ENCODE results near the gene CACNB2. TPM values are rescaled to one million over a fixed set of nuclear protein-coding genes. Genes with fewer than 3 reads are reported as not detected.

CACNB2 gene
- total RNA-seq, 1 donor from 2014 or later = 3.5 TPM

GRCh38 chr10:18229826-18230225 is 89.6 kb downstream of the CACNB2 start:
- Mint-ChIP-seq H3K9me3 (peaks cover 2% of the 10 kb centered on the region), H3K27me3 (ENCODE audit: insufficient read depth, low read depth) (peaks cover 7% of the 10 kb centered on the region), H3K27ac (no peak overlapping the region), H3K36me3 (no peaks in the 10 kb centered on the region), H3K4me1 (peaks cover 25% of the 10 kb centered on the region), H3K4me3 (no peak overlapping the region)
- H3K36me3 ChIP-seq = no peaks in the 10 kb centered on the region
- no peaks in the 10 kb centered on the region for H3K79me2 ChIP-seq (ENCODE audit: low read depth)
- no peak overlapping the region for H3K4me2 ChIP-seq
- no peak overlapping the region for H3K4me3 ChIP-seq
- no peak overlapping the region for H3K27ac ChIP-seq
- H3K9me3 ChIP-seq (ENCODE audit: low read depth) = no peaks in the 10 kb centered on the region
- DNase-seq (ENCODE audit: low spot score) = no peak
- TF ChIP-seq EZH2 (IDR thresholded peaks at IDR 0.05) (no peak), CTCF (IDR thresholded peaks at IDR 0.05) (no peak), EZH2phosphoT487 (IDR thresholded peaks at IDR 0.05) (no peak)
- H2AFZ ChIP-seq (replicated peaks) = no peak overlapping the region
- peaks cover 33% of the 10 kb centered on the region for H3F3A ChIP-seq (ENCODE audit: low read depth)
- H3K27me3 ChIP-seq = no peaks in the 10 kb centered on the region
- peaks cover 18% of the 10 kb centered on the region for H3K4me1 ChIP-seq
- H3K9ac ChIP-seq = no peak overlapping the region
- no peaks in the 10 kb centered on the region for H4K20me1 ChIP-seq (ENCODE audit: low read depth)

GRCh38 chr10:18230794-18231193 is 90.6 kb downstream of the CACNB2 start:
- Mint-ChIP-seq H3K27ac (no peak overlapping the region), H3K4me3 (no peak overlapping the region)

GRCh38 chr10:18231480-18231879 is 91.3 kb downstream of the CACNB2 start:
- Mint-ChIP-seq H3K27ac (no peak overlapping the region), H3K4me3 (no peak overlapping the region), H3K4me1 (peaks cover 23% of the 10 kb centered on the region), H3K36me3 (no peaks in the 10 kb centered on the region), H3K27me3 (ENCODE audit: insufficient read depth, low read depth) (peaks cover 9% of the 10 kb centered on the region), H3K9me3 (peaks cover 2% of the 10 kb centered on the region)
- Histone ChIP-seq H3F3A (ENCODE audit: low read depth) (peaks cover 33% of the 10 kb centered on the region), H3K9me3 (ENCODE audit: low read depth) (no peaks in the 10 kb centered on the region), H3K27me3 (no peaks in the 10 kb centered on the region), H2AFZ (replicated peaks) (no peak overlapping the region), H3K4me2 (peak overlapping the region; percentile 28), H3K79me2 (ENCODE audit: low read depth) (no peaks in the 10 kb centered on the region), H3K9ac (no peak overlapping the region), H3K27ac (no peak overlapping the region), H3K4me1 (peaks cover 15% of the 10 kb centered on the region), H3K4me3 (no peak overlapping the region), H3K36me3 (no peaks in the 10 kb centered on the region), H4K20me1 (ENCODE audit: low read depth) (no peaks in the 10 kb centered on the region)
- DNase-seq (ENCODE audit: low spot score) = peak; percentile 47
- no peak for TF ChIP-seq EZH2 (IDR thresholded peaks at IDR 0.05)
- TF ChIP-seq CTCF (IDR thresholded peaks at IDR 0.05) = no peak
- TF ChIP-seq EZH2phosphoT487 (IDR thresholded peaks at IDR 0.05) = no peak

More at GRCh38 chr10:18230794-18231193, 90.6 kb downstream of the CACNB2 start:
- no peak overlapping the region for H3K4me3 ChIP-seq
- H3K9ac ChIP-seq = no peak overlapping the region
- H3K27me3 ChIP-seq = no peaks in the 10 kb centered on the region
- peaks cover 23% of the 10 kb centered on the region for H3K4me1 Mint-ChIP-seq
- no peaks in the 10 kb centered on the region for H3K9me3 ChIP-seq (ENCODE audit: low read depth)
- no peak overlapping the region for H2AFZ ChIP-seq (replicated peaks)
- no peaks in the 10 kb centered on the region for H3K36me3 ChIP-seq
- H3K27me3 Mint-ChIP-seq (ENCODE audit: insufficient read depth, low read depth) = peaks cover 8% of the 10 kb centered on the region
- H3K27ac ChIP-seq = no peak overlapping the region
- peaks cover 2% of the 10 kb centered on the region for H3K9me3 Mint-ChIP-seq
- DNase-seq (ENCODE audit: low spot score) = no peak
- no peaks in the 10 kb centered on the region for H3K36me3 Mint-ChIP-seq
- peaks cover 15% of the 10 kb centered on the region for H3K4me1 ChIP-seq
- H4K20me1 ChIP-seq (ENCODE audit: low read depth) = no peaks in the 10 kb centered on the region
- no peak for TF ChIP-seq EZH2 (IDR thresholded peaks at IDR 0.05)
- TF ChIP-seq CTCF (IDR thresholded peaks at IDR 0.05) = no peak
- no peak for TF ChIP-seq EZH2phosphoT487 (IDR thresholded peaks at IDR 0.05)
- H3F3A ChIP-seq (ENCODE audit: low read depth) = peaks cover 33% of the 10 kb centered on the region
- no peaks in the 10 kb centered on the region for H3K79me2 ChIP-seq (ENCODE audit: low read depth)
- no peak overlapping the region for H3K4me2 ChIP-seq

All from neural progenitor cell (in vitro differentiated cells).